ENCODE measurements around the gene OPN4.

OPN4 gene

DNA sequence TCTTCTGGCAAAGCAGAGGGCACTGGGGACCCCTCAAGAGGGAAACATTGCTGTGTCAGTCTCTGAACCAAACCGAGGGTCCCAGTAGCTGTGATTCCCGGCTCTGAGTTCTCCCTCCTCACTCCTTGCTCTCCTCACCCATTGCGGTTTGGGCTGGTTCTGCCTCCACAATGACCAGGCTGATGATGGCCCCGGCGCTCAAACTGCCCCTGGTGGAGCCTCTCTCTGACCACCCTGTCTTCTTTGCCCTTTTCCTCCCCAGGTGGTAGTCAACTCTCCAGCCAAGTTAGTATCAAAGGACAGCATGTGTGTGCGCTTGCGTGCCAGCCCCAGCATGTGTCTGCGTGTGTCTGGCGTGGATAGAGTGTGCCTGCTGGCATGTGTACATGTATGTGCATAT, 31.1 kb downstream of the OPN4 start:
- H3K4me2 ChIP-seq (ENCODE audit: low read depth, low read length, poor library complexity, severe bottlenecking) = no peak overlapping the region
- no peak overlapping the region for H2AFZ ChIP-seq (ENCODE audit: low read length)
- TF ChIP-seq EZH2phosphoT487 (IDR thresholded peaks at IDR 0.05; ENCODE audit: borderline replicate concordance) = no peak
- TF ChIP-seq, protein P1, sequence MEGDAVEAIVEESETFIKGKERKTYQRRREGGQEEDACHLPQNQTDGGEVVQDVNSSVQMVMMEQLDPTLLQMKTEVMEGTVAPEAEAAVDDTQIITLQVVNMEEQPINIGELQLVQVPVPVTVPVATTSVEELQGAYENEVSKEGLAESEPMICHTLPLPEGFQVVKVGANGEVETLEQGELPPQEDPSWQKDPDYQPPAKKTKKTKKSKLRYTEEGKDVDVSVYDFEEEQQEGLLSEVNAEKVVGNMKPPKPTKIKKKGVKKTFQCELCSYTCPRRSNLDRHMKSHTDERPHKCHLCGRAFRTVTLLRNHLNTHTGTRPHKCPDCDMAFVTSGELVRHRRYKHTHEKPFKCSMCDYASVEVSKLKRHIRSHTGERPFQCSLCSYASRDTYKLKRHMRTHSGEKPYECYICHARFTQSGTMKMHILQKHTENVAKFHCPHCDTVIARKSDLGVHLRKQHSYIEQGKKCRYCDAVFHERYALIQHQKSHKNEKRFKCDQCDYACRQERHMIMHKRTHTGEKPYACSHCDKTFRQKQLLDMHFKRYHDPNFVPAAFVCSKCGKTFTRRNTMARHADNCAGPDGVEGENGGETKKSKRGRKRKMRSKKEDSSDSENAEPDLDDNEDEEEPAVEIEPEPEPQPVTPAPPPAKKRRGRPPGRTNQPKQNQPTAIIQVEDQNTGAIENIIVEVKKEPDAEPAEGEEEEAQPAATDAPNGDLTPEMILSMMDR (conservative IDR thresholded peaks at IDR 0.05; ENCODE audit: low read length) = no peak
- no peaks in the 10 kb centered on the region for H3K4me1 ChIP-seq (ENCODE audit: insufficient read depth, low read length, poor library complexity, severe bottlenecking)
- no peak overlapping the region for H3K9ac ChIP-seq (ENCODE audit: low read depth, low read length, poor library complexity, severe bottlenecking)
- no peaks in the 10 kb centered on the region for H3K9me2 ChIP-seq (replicated peaks; ENCODE audit: low read depth, low read length)
- H3K36me3 ChIP-seq (ENCODE audit: insufficient read depth, low read length) = no peaks in the 10 kb centered on the region
- no peaks in the 10 kb centered on the region for H3K9me3 ChIP-seq (ENCODE audit: insufficient read depth, low read depth, low read length)
- no peaks in the 10 kb centered on the region for H3K27me3 ChIP-seq (ENCODE audit: insufficient read depth, low read length, poor library complexity, severe bottlenecking)
- H3F3A ChIP-seq (ENCODE audit: low read depth) = no peaks in the 10 kb centered on the region
- H4K20me1 ChIP-seq (ENCODE audit: insufficient read depth, low read length, poor library complexity, severe bottlenecking) = no peaks in the 10 kb centered on the region
- H3K79me2 ChIP-seq (ENCODE audit: insufficient read depth, low read length) = no peaks in the 10 kb centered on the region
- H3K4me3 ChIP-seq (ENCODE audit: low read length, poor library complexity, severe bottlenecking) = no peak overlapping the region

DNA sequence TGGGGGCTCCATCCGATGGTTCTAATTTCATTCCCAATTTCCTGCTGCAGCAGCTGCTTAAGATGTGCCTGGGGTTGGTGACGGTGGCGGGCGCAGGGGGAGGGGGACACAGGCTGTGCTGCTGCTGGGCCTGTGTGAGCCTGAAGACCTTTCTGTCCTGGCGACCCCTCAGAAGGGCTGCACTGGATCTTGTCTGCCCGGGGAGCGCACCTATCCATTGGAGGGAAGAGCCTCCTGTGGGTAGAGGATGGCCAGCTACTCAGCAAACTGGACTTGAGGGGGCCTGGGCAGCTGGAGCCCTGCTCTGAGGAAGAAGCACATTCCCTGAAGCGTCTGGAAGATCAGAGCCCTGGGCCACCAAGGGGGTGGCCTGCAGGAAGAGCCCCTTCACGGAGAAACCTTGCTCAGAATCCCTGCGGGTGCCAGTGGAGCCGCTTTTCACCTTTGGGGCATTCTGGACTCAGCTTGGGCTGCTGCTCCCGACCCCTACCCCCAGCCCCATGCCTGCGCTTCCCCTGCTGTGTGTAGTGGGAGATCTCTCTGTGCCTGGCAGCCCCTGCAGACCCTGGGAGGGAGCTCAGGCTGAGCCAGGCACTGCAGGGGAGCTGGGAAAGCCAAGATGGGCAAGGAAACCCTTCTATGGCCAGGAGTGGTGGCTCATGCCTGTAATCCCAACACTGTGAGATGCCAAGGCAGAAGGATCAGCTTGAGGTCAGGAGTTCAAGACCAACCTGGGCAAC, 31.7 kb downstream of the OPN4 start:
- Histone ChIP-seq H3K79me2 (ENCODE audit: insufficient read depth, low read length) (no peaks in the 10 kb centered on the region), H3K9ac (ENCODE audit: low read depth, low read length, poor library complexity, severe bottlenecking) (no peak overlapping the region), H3K9me2 (replicated peaks; ENCODE audit: low read depth, low read length) (no peaks in the 10 kb centered on the region), H4K20me1 (ENCODE audit: insufficient read depth, low read length, poor library complexity, severe bottlenecking) (no peaks in the 10 kb centered on the region), H3K4me1 (ENCODE audit: insufficient read depth, low read length, poor library complexity, severe bottlenecking) (no peaks in the 10 kb centered on the region), H3F3A (ENCODE audit: low read depth) (no peaks in the 10 kb centered on the region), H3K9me3 (ENCODE audit: insufficient read depth, low read depth, low read length) (no peaks in the 10 kb centered on the region), H3K4me2 (ENCODE audit: low read depth, low read length, poor library complexity, severe bottlenecking) (no peak overlapping the region), H3K4me3 (ENCODE audit: low read length, poor library complexity, severe bottlenecking) (no peak overlapping the region), H3K36me3 (ENCODE audit: insufficient read depth, low read length) (no peaks in the 10 kb centered on the region), H2AFZ (ENCODE audit: low read length) (no peak overlapping the region), H3K27me3 (ENCODE audit: insufficient read depth, low read length, poor library complexity, severe bottlenecking) (no peaks in the 10 kb centered on the region)
- TF ChIP-seq, protein P1 (conservative IDR thresholded peaks at IDR 0.05; ENCODE audit: low read length) = no peak
- TF ChIP-seq EZH2phosphoT487 (IDR thresholded peaks at IDR 0.05; ENCODE audit: borderline replicate concordance) = no peak

DNA sequence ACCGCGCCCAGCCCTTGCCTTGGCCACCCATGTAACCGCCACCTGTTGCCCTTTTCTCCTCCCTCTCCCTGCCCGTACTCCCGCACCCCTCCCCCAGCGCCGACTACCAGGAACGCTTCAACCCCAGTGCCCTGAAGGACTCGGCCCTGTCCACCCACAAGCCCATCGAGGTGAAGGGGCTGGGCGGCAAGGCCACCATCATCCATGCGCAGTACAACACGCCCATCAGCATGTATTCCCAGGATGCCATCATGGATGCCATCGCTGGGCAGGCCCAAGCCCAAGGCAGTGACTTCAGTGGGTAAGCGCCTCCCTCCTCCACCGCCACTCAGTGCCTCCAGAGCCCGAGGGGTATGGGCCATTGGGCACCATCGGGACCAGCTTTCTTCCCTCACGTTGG, 32.6 kb downstream of the OPN4 start:
- no peaks in the 10 kb centered on the region for H3K36me3 ChIP-seq (ENCODE audit: insufficient read depth, low read length)
- H3K9ac ChIP-seq (ENCODE audit: low read depth, low read length, poor library complexity, severe bottlenecking) = no peak overlapping the region
- H3K9me3 ChIP-seq (ENCODE audit: insufficient read depth, low read depth, low read length) = no peaks in the 10 kb centered on the region
- no peaks in the 10 kb centered on the region for H3K27me3 ChIP-seq (ENCODE audit: insufficient read depth, low read length, poor library complexity, severe bottlenecking)
- no peaks in the 10 kb centered on the region for H3K79me2 ChIP-seq (ENCODE audit: insufficient read depth, low read length)
- no peak overlapping the region for H3K4me2 ChIP-seq (ENCODE audit: low read depth, low read length, poor library complexity, severe bottlenecking)
- H2AFZ ChIP-seq (ENCODE audit: low read length) = no peak overlapping the region
- no peaks in the 10 kb centered on the region for H3K9me2 ChIP-seq (replicated peaks; ENCODE audit: low read depth, low read length)
- no peak for TF ChIP-seq EZH2phosphoT487 (IDR thresholded peaks at IDR 0.05; ENCODE audit: borderline replicate concordance)
- TF ChIP-seq, protein P1 (conservative IDR thresholded peaks at IDR 0.05; ENCODE audit: low read length) = no peak
- H3K4me1 ChIP-seq (ENCODE audit: insufficient read depth, low read length, poor library complexity, severe bottlenecking) = no peaks in the 10 kb centered on the region
- H3K4me3 ChIP-seq (ENCODE audit: low read length, poor library complexity, severe bottlenecking) = no peak overlapping the region
- no peaks in the 10 kb centered on the region for H4K20me1 ChIP-seq (ENCODE audit: insufficient read depth, low read length, poor library complexity, severe bottlenecking)
- no peaks in the 10 kb centered on the region for H3F3A ChIP-seq (ENCODE audit: low read depth)
